Tibial artery (tissue), 4 donors: ENCODE measurements around the gene P2RY2.

Experiments used
- DNase-seq, 2 donors: peaks; one replicate each; pipeline ENCODE4 v3.0.0-alpha.2; 2019
- H3K27ac ChIP-seq, 2 donors: fragments of 200-600 bp; sonication (generic) in 1 of 2; 1 replicate in 1 of 2; 2 replicates in 1 of 2; pipeline ENCODE4 v1.5.1; 2018 to 2019; ENCODE audit warnings: mild to moderate bottlenecking in 1 of 2
- H3K27me3 ChIP-seq, 2 donors: fragments of 200-600 bp; sonication (generic) in 1 of 2; one replicate each; pipeline versions ENCODE4 v1.5.1 to v1.6.0; 2016 to 2019
- H3K36me3 ChIP-seq, 3 donors: fragments of 200-600 bp; sonication (generic) in 2 of 3; one replicate each; pipeline ENCODE4 v1.5.1; 2016 to 2019; ENCODE audit warnings: mild to moderate bottlenecking in 2 of 3
- H3K4me1 ChIP-seq, 4 donors: fragments of 200-600 bp; sonication (generic) in 2 of 4; 1 replicate in 3 of 4; 2 replicates in 1 of 4; pipeline ENCODE4 v1.5.1; 2016 to 2019
- H3K4me3 ChIP-seq, 2 donors: fragments of 200-600 bp; sonication (generic) in 1 of 2; 1 replicate in 1 of 2; 2 replicates in 1 of 2; pipeline ENCODE4 v1.5.1; 2018 to 2019; ENCODE audit warnings: mild to moderate bottlenecking in 2 of 2
- H3K9me3 ChIP-seq, 3 donors: fragments of 200-600 bp; sonication (generic) in 1 of 3; one replicate each; pipeline ENCODE4 v1.5.1; 2016 to 2019
- CTCF ChIP-seq, 2 experiments: fragments of 200-600 bp in 1 of 2; fragments of 450-650 bp in 1 of 2; IDR thresholded peaks; one replicate each; pipeline ENCODE4 v1.5.1; 2017 to 2019; ENCODE audit warnings: antibody characterized with exemption in 2 of 2, mild to moderate bottlenecking in 1 of 2, moderate library complexity in 1 of 2
- intact Hi-C: fragments of 100-400 bp; cut with DNase I; formaldehyde crosslinking; loops from one replicate; pipeline ENCODE4 v1.15.0; 2023; ENCODE audit warnings: low total_unique reads

P2RY2 gene

GRCh38 chr11:73249304-73249703 lies 31.2 kb downstream of the P2RY2 start:
- H3K9me3 ChIP-seq: no peaks in the 10 kb centered on the region
- no peak for TF ChIP-seq CTCF (IDR thresholded peaks at IDR 0.05)
- no peak overlapping the region for H3K27ac ChIP-seq
- peaks cover 0 to 17% (median 3%) of the 10 kb centered on the region in 4 donors for H3K4me1 ChIP-seq
- intact Hi-C loops: no loop called here
- no peak overlapping the region for H3K4me3 ChIP-seq
- peak in 1 of 2 donors; percentile 16 for DNase-seq
- H3K27me3 ChIP-seq: no peaks in the 10 kb centered on the region
- no peaks in the 10 kb centered on the region for H3K36me3 ChIP-seq

GRCh38 chr11:73249853-73250783 lies 32.0 kb downstream of the P2RY2 start:
- H3K27me3 ChIP-seq: no peaks in the 10 kb centered on the region
- H3K9me3 ChIP-seq: no peaks in the 10 kb centered on the region
- intact Hi-C loops: no loop called here
- peak in 1 of 2 donors; percentile 54 for DNase-seq
- no peak overlapping the region for H3K27ac ChIP-seq
- H3K4me3 ChIP-seq: no peak overlapping the region
- no peak for TF ChIP-seq CTCF (IDR thresholded peaks at IDR 0.05)
- no peaks in the 10 kb centered on the region for H3K36me3 ChIP-seq
- H3K4me1 ChIP-seq: peaks cover 0 to 16% (median 3%) of the 10 kb centered on the region in 4 donors

GRCh38 chr11:73252577-73253191 lies 34.6 kb downstream of the P2RY2 start:
- H3K27me3 ChIP-seq: no peaks in the 10 kb centered on the region
- no peak overlapping the region for H3K27ac ChIP-seq
- TF ChIP-seq CTCF (IDR thresholded peaks at IDR 0.05): no peak
- H3K4me3 ChIP-seq: no peak overlapping the region
- no peaks in the 10 kb centered on the region for H3K9me3 ChIP-seq
- intact Hi-C loops: no loop called here
- peaks cover 3 to 10% (median 10%) of the 10 kb centered on the region in 4 donors for H3K4me1 ChIP-seq
- no peaks in the 10 kb centered on the region for H3K36me3 ChIP-seq
- peak in 1 of 2 donors; percentile 33 for DNase-seq

GRCh38 chr11:73257342-73258103 lies 39.4 kb downstream of the P2RY2 start:
- TF ChIP-seq CTCF (IDR thresholded peaks at IDR 0.05): no peak
- intact Hi-C loops: no loop called here
- Histone ChIP-seq H3K4me3 (peak overlapping the region in 1 of 2 donors; percentile 5), H3K4me1 (peaks cover 3 to 24% (median 20%) of the 10 kb centered on the region in 4 donors), H3K36me3 (no peaks in the 10 kb centered on the region), H3K27me3 (no peaks in the 10 kb centered on the region), H3K9me3 (no peaks in the 10 kb centered on the region), H3K27ac (peak overlapping the region; percentile 89 to 95)
- DNase-seq: peak; percentile 64 to 85
